HepG2 (cell line): Measurements from ENCODE around the gene FASTK. TPM values are rescaled to one million over a fixed set of nuclear protein-coding genes. Genes with fewer than 3 reads are reported as not detected.

Experiments
- ARID5B ChIP-seq: IDR thresholded peaks from 2 replicates; pipeline ENCODE4 v1.4.0; 2020; ENCODE audit warnings: mild to moderate bottlenecking, missing genetic modification reagents
- GATAD1 ChIP-seq: IDR thresholded peaks from 2 replicates; pipeline ENCODE4 v1.6.1; 2016; ENCODE audit warnings: missing genetic modification reagents, missing compliant biosample characterization
- GLI4 ChIP-seq: sonication (generic); formaldehyde crosslinking; IDR thresholded peaks from 2 replicates; pipeline ENCODE4 v1.5.1; 2020; ENCODE audit warnings: missing genetic modification reagents, mild to moderate bottlenecking, moderate library complexity, borderline replicate concordance
- HMG20B ChIP-seq: conservative IDR thresholded peaks from 2 replicates; pipeline ENCODE4 v1.6.1; 2016; ENCODE audit warnings: missing genetic modification reagents, missing compliant biosample characterization
- HNRNPUL1 ChIP-seq: fragments of 200-400 bp; formaldehyde crosslinking; IDR thresholded peaks from 2 replicates; pipeline ENCODE4 v1.6.1; 2017; ENCODE audit warnings: low read depth, mild to moderate bottlenecking, low read length, moderate library complexity
- JUND ChIP-seq: sonication (generic); formaldehyde crosslinking; IDR thresholded peaks from 2 replicates; pipeline ENCODE4 v1.8.0; 2022; ENCODE audit warnings: mild to moderate bottlenecking, missing genetic modification reagents
- KAT7 ChIP-seq: IDR thresholded peaks from 2 replicates; pipeline ENCODE4 v1.6.1; 2018; ENCODE audit warnings: borderline replicate concordance, missing compliant biosample characterization
- MAF1 ChIP-seq: sonication (generic); formaldehyde crosslinking; IDR thresholded peaks from 2 replicates; pipeline ENCODE4 v1.5.0; 2020; ENCODE audit warnings: missing genetic modification reagents, borderline replicate concordance
- NFRKB ChIP-seq: fragments of 450-650 bp; IDR thresholded peaks from 2 replicates; pipeline ENCODE4 v1.6.1; 2017
- RARA ChIP-seq: IDR thresholded peaks from 2 replicates; pipeline ENCODE4 v1.6.1; 2016; ENCODE audit warnings: missing genetic modification reagents, missing compliant biosample characterization
- TAF1 ChIP-seq: sonication (generic); formaldehyde crosslinking; IDR thresholded peaks from 2 replicates; pipeline ENCODE4 v1.4.0; 2020; ENCODE audit warnings: missing genetic modification reagents
- TSC22D2 ChIP-seq: sonication (generic); formaldehyde crosslinking; IDR thresholded peaks from 2 replicates; pipeline ENCODE4 v1.5.1; 2020; ENCODE audit warnings: missing genetic modification reagents, mild to moderate bottlenecking, borderline replicate concordance
- ZBTB7A ChIP-seq: sonication (generic); formaldehyde crosslinking; IDR thresholded peaks from 2 replicates; pipeline ENCODE4 v1.8.0; 2022; ENCODE audit warnings: mild to moderate bottlenecking, missing genetic modification reagents
- ZNF121 ChIP-seq: sonication (generic); formaldehyde crosslinking; IDR thresholded peaks from 2 replicates; pipeline ENCODE4 v1.5.0; 2020; ENCODE audit warnings: mild to moderate bottlenecking, missing genetic modification reagents
- ZNF180 ChIP-seq: sonication (generic); formaldehyde crosslinking; IDR thresholded peaks from 2 replicates; pipeline ENCODE4 v1.4.0; 2020; ENCODE audit warnings: low read depth, missing genetic modification reagents, borderline replicate concordance
- ZNF3 ChIP-seq: IDR thresholded peaks from 2 replicates; pipeline ENCODE4 v1.7.0; 2017; ENCODE audit warnings: inconsistent platforms
- ZNF430 ChIP-seq: sonication (generic); formaldehyde crosslinking; IDR thresholded peaks from 2 replicates; pipeline ENCODE4 v1.9.0; 2021; ENCODE audit warnings: mild to moderate bottlenecking, missing genetic modification reagents
- ZNF547 ChIP-seq: sonication (generic); formaldehyde crosslinking; IDR thresholded peaks from 2 replicates; pipeline ENCODE4 v1.5.1; 2020; ENCODE audit warnings: mild to moderate bottlenecking, missing genetic modification reagents
- ZNF883 ChIP-seq: sonication (generic); formaldehyde crosslinking; IDR thresholded peaks from 2 replicates; pipeline ENCODE4 v1.5.1; 2020; ENCODE audit warnings: mild to moderate bottlenecking, missing genetic modification reagents; ENCODE audit errors: not compliant biosample characterization
- polyA plus RNA-seq, 8 experiments: library from polyadenylated mRNA; depleted of rRNA in 3 of 8; stranded (reverse) in 7 of 8; unstranded in 1 of 8; fragments of >200 nt; fragmentation: Illumina TruSeq in 4 of 8; extraction: Trizol in 4 of 8; gene quantifications; 2 replicates each; pipeline versions ENCODE4 v1.2.1 to v1.2.3, GENCODE V29; 2011 to 2016; ENCODE audit warnings: low read depth in 4 of 8, missing spikeins in 1 of 8, mixed read lengths in 1 of 8; ENCODE audit not compliant: insufficient read depth in 1 of 8
- total RNA-seq, 5 experiments: library from RNA; depleted of rRNA; stranded (reverse); fragments of >200 nt; fragmentation: Illumina TruSeq; extraction: Trizol; gene quantifications; 2 replicates each; pipeline ENCODE4 v1.2.3, GENCODE V29; 2016; ENCODE audit warnings: low read depth in 1 of 5
- TF ChIP-seq, protein P1 (sequence below): sonication (generic); formaldehyde crosslinking; conservative IDR thresholded peaks from 2 replicates; pipeline ENCODE4 v1.5.0; 2020; ENCODE audit warnings: missing genetic modification reagents
- TF ChIP-seq, protein P2 (sequence below): sonication (generic); formaldehyde crosslinking; IDR thresholded peaks from 2 replicates; pipeline ENCODE4 v1.4.0; 2020; ENCODE audit warnings: missing genetic modification reagents
- TF ChIP-seq, protein P3 (sequence below): sonication (generic); formaldehyde crosslinking; IDR thresholded peaks from 2 replicates; pipeline ENCODE4 v1.4.0; 2020; ENCODE audit warnings: missing genetic modification reagents
- TF ChIP-seq, protein P4 (sequence below): IDR thresholded peaks from 2 replicates; pipeline ENCODE4 v1.6.1; 2012; ENCODE audit warnings: inconsistent platforms

The FASTK gene
- total and polyA plus RNA-seq, 2 of the 13 experiments (the other 11 are each of a cell fraction or from before 2014, with no cell fraction given): 52.9 to 55.7 TPM

- TF ChIP-seq, protein P1, sequence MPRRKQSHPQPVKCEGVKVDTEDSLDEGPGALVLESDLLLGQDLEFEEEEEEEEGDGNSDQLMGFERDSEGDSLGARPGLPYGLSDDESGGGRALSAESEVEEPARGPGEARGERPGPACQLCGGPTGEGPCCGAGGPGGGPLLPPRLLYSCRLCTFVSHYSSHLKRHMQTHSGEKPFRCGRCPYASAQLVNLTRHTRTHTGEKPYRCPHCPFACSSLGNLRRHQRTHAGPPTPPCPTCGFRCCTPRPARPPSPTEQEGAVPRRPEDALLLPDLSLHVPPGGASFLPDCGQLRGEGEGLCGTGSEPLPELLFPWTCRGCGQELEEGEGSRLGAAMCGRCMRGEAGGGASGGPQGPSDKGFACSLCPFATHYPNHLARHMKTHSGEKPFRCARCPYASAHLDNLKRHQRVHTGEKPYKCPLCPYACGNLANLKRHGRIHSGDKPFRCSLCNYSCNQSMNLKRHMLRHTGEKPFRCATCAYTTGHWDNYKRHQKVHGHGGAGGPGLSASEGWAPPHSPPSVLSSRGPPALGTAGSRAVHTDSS (CRISPR knock-in tag): no peak
- TF ChIP-seq NFRKB: no peak
- TF ChIP-seq GATAD1 (CRISPR knock-in tag): 0 out of 2 replicates have a peak, but pooled peaks have one; percentile 12
- no peak for TF ChIP-seq TSC22D2 (CRISPR knock-in tag)
- no peak for TF ChIP-seq ZNF547
- TF ChIP-seq ZNF3 (CRISPR knock-in tag): no peak
- TF ChIP-seq ZNF121 (CRISPR knock-in tag): no peak
- TF ChIP-seq GLI4 (CRISPR knock-in tag): no peak
- TF ChIP-seq, protein P2, sequence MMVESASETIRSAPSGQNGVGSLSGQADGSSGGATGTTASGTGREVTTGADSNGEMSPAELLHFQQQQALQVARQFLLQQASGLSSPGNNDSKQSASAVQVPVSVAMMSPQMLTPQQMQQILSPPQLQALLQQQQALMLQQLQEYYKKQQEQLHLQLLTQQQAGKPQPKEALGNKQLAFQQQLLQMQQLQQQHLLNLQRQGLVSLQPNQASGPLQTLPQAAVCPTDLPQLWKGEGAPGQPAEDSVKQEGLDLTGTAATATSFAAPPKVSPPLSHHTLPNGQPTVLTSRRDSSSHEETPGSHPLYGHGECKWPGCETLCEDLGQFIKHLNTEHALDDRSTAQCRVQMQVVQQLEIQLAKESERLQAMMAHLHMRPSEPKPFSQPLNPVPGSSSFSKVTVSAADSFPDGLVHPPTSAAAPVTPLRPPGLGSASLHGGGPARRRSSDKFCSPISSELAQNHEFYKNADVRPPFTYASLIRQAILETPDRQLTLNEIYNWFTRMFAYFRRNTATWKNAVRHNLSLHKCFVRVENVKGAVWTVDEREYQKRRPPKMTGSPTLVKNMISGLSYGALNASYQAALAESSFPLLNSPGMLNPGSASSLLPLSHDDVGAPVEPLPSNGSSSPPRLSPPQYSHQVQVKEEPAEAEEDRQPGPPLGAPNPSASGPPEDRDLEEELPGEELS: 0 out of 2 replicates have a peak, but pooled peaks have one; percentile 19
- TF ChIP-seq HMG20B (CRISPR knock-in tag): no peak
- TF ChIP-seq KAT7 (CRISPR knock-in tag): no peak
- TF ChIP-seq RARA (CRISPR knock-in tag): no peak
- no peak for TF ChIP-seq ZNF430 (CRISPR knock-in tag)
- TF ChIP-seq HNRNPUL1: no peak
- no peak for TF ChIP-seq TAF1
- peak; percentile 15 for TF ChIP-seq ZNF883 (CRISPR knock-in tag)
- TF ChIP-seq MAF1 (CRISPR knock-in tag): 0 out of 2 replicates have a peak, but pooled peaks have one; percentile 20
- TF ChIP-seq ZNF180 (CRISPR knock-in tag): no peak
- TF ChIP-seq, protein P3, sequence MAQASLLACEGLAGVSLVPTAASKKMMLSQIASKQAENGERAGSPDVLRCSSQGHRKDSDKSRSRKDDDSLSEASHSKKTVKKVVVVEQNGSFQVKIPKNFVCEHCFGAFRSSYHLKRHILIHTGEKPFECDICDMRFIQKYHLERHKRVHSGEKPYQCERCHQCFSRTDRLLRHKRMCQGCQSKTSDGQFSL: peak; percentile 51; the same call in 1 of the 2 replicates
- TF ChIP-seq ARID5B (CRISPR knock-in tag): no peak
- no peak for TF ChIP-seq JUND
- TF ChIP-seq, protein P4, sequence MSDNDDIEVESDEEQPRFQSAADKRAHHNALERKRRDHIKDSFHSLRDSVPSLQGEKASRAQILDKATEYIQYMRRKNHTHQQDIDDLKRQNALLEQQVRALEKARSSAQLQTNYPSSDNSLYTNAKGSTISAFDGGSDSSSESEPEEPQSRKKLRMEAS: peak; percentile 21; the same call in 1 of the 2 replicates
- 0 out of 2 replicates have a peak, but pooled peaks have one; percentile 18 for TF ChIP-seq ZBTB7A (CRISPR knock-in tag)
Measured at GRCh38 chr7:151060416-151061212, 20.0 kb downstream of the FASTK start (continued).
